Vagina (tissue), 2 donors: ENCODE measurements around the gene PET100.

Source experiments
- CTCF ChIP-seq, 3 experiments: fragments of 450-650 bp in 2 of 3; fragments of 200-600 bp in 1 of 3; sonication (generic) in 1 of 3; IDR thresholded peaks; one replicate each; pipeline ENCODE4 v1.5.1; 2017 to 2019; ENCODE audit warnings: antibody characterized with exemption in 3 of 3, mild to moderate bottlenecking in 2 of 3, moderate library complexity in 2 of 3
- POLR2A ChIP-seq, 2 donors: fragments of 450-650 bp; IDR thresholded peaks; one replicate each; pipeline ENCODE4 v1.6.1; 2017; ENCODE audit warnings: antibody characterized with exemption in 2 of 2, mild to moderate bottlenecking in 2 of 2, moderate library complexity in 2 of 2
- POLR2AphosphoS5 ChIP-seq, 2 donors: sonication (generic); formaldehyde crosslinking; IDR thresholded peaks; one replicate each; pipeline ENCODE4 v1.9.0; 2017; ENCODE audit warnings: antibody characterized with exemption in 2 of 2, mild to moderate bottlenecking in 2 of 2, low read depth in 1 of 2; ENCODE audit not compliant: insufficient read depth in 1 of 2

- TF ChIP-seq CTCF (IDR thresholded peaks at IDR 0.05) (no peak), POLR2A (IDR thresholded peaks at IDR 0.05) (no peak), POLR2AphosphoS5 (IDR thresholded peaks at IDR 0.05; ENCODE audit: insufficient read depth in 1 of 2, low read depth in 1 of 2) (no peak)
Observed at GRCh38 chr19:7669641-7670040, 40.0 kb downstream of the PET100 start.
